Body of pancreas (tissue), 4 donors: ENCODE measurements around the gene MCAM. TPM values are rescaled to one million over a fixed set of nuclear protein-coding genes. Genes with fewer than 3 reads are reported as not detected.
A peak's percentile ranks its signal among the peaks of the same experiment; 100 is the strongest.

Source experiments
- ATAC-seq: fragments of 150-250 bp; one replicate; pipeline ENCODE4 v1.9.1; 2016
- DNase-seq, 4 donors: peaks; one replicate each; pipeline ENCODE4 v3.0.0-alpha.2; 2019
- H3K27ac ChIP-seq, 4 donors: fragments of 200-600 bp; sonication (generic); 1 replicate in 3 of 4; 2 replicates in 1 of 4; pipeline versions ENCODE4 v1.5.1 to v1.6.1; 2016 to 2019; ENCODE audit warnings: mild to moderate bottlenecking in 1 of 4, mixed read lengths in 1 of 4, moderate library complexity in 1 of 4
- H3K27me3 ChIP-seq, 2 donors: fragments of 200-600 bp; sonication (generic); one replicate each; pipeline ENCODE4 v1.6.0; 2016; ENCODE audit warnings: mild to moderate bottlenecking in 1 of 2
- H3K36me3 ChIP-seq, 2 donors: fragments of 200-600 bp; sonication (generic); replicated peaks in 1 of 2; 2 replicates each; pipeline ENCODE4 v1.5.1; 2016; ENCODE audit warnings: low read depth in 2 of 2; ENCODE audit not compliant: insufficient read depth in 1 of 2
- H3K4me1 ChIP-seq: fragments of 200-600 bp; sonication (generic); one replicate; pipeline ENCODE4 v1.6.0; 2016
- H3K4me3 ChIP-seq, 2 donors: fragments of 200-600 bp; sonication (generic); 1 replicate in 1 of 2; 2 replicates in 1 of 2; pipeline ENCODE4 v1.5.1; 2016 to 2019
- H3K9me3 ChIP-seq, 3 donors: fragments of 200-600 bp; sonication (generic); 1 replicate in 2 of 3; 2 replicates in 1 of 3; pipeline ENCODE4 v1.5.1; 2016
- POLR2A ChIP-seq, 3 donors: fragments of 450-650 bp; IDR thresholded peaks; one replicate each; pipeline ENCODE4 v1.6.1; 2016; ENCODE audit warnings: antibody characterized with exemption in 3 of 3, mild to moderate bottlenecking in 2 of 3
- WGBS, 2 donors: methylation state at CpG; one replicate each; pipeline ENCODE4 v1.1.5; 2017; 5-methylcytosine and 5-hydroxymethylcytosine counted together
- intact Hi-C: fragments of 100-400 bp; cut with DNase I; formaldehyde crosslinking; loops from one replicate; pipeline ENCODE4 v1.15.1; 2023
- total RNA-seq, 2 donors: library from RNA; depleted of rRNA; stranded (reverse); fragments of >200 nt; gene quantifications; one replicate each; pipeline ENCODE4 v1.1.0, GENCODE V29; 2016
- TF ChIP-seq, protein P1 (sequence below), 7 experiments: fragments of 450-650 bp in 4 of 7; fragments of 200-600 bp in 3 of 7; sonication (generic) in 3 of 7; IDR thresholded peaks; one replicate each; pipeline ENCODE4 v1.5.1; 2016 to 2019; ENCODE audit warnings: antibody characterized with exemption in 7 of 7

The MCAM gene
- total RNA-seq, 2 donors from 2014 or later: 75.0 to 205 TPM

DNA sequence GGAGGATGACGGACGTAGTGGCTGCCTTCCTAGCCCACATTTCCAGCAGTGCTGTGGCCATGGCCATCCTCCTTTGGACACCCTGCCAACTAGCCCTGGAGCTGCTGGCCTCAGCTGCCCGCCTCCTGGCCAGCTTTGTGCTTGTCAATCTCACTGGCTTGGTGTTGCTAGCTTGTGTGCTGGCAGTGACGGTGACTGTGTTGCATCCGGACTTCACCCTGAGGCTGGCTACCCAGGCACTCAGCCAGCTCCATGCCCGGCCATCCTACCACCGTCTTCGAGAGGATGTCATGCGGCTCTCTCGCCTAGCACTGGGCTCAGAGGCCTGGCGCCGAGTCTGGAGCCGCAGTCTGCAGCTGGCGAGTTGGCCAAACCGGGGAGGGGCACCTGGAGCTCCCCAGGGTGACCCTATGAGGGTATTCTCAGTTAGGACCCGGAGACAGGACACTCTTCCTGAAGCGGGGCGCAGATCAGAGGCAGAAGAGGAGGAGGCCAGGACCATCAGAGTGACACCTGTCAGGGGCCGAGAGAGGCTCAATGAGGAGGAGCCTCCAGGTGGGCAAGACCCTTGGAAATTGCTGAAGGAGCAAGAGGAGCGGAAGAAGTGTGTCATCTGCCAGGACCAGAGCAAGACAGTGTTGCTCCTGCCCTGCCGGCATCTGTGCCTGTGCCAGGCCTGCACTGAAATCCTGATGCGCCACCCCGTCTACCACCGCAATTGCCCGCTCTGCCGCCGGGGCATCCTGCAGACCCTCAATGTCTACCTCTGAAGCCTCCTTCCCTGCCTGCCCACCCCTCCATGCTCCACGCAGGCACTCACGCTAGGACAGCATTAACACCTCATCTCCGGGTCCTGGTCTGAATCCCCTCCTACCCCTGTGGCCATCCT is 19.0 kb upstream of the MCAM start:
- DNase-seq (no peak), ATAC-seq (no peak)
- H3K9me3 ChIP-seq: no peaks in the 10 kb centered on the region
- H3K36me3 ChIP-seq: no peaks in the 10 kb centered on the region
- H3K4me1 ChIP-seq: peaks cover 46% of the 10 kb centered on the region
- H3K27ac ChIP-seq: no peak overlapping the region
- no peaks in the 10 kb centered on the region for H3K27me3 ChIP-seq
- 83 to 85% methylated on average over 16 to 29 of the region's 30 CpGs for WGBS, 2 donors
- TF ChIP-seq, protein P1, sequence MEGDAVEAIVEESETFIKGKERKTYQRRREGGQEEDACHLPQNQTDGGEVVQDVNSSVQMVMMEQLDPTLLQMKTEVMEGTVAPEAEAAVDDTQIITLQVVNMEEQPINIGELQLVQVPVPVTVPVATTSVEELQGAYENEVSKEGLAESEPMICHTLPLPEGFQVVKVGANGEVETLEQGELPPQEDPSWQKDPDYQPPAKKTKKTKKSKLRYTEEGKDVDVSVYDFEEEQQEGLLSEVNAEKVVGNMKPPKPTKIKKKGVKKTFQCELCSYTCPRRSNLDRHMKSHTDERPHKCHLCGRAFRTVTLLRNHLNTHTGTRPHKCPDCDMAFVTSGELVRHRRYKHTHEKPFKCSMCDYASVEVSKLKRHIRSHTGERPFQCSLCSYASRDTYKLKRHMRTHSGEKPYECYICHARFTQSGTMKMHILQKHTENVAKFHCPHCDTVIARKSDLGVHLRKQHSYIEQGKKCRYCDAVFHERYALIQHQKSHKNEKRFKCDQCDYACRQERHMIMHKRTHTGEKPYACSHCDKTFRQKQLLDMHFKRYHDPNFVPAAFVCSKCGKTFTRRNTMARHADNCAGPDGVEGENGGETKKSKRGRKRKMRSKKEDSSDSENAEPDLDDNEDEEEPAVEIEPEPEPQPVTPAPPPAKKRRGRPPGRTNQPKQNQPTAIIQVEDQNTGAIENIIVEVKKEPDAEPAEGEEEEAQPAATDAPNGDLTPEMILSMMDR (IDR thresholded peaks at IDR 0.05): no peak
- TF ChIP-seq POLR2A (IDR thresholded peaks at IDR 0.05): no peak
- intact Hi-C loops: loop anchor here (5.0 kb wide), 1 partner anchor 41 kb away; no protein-coding TSS in a partner anchor
- H3K4me3 ChIP-seq: no peak overlapping the region

DNA sequence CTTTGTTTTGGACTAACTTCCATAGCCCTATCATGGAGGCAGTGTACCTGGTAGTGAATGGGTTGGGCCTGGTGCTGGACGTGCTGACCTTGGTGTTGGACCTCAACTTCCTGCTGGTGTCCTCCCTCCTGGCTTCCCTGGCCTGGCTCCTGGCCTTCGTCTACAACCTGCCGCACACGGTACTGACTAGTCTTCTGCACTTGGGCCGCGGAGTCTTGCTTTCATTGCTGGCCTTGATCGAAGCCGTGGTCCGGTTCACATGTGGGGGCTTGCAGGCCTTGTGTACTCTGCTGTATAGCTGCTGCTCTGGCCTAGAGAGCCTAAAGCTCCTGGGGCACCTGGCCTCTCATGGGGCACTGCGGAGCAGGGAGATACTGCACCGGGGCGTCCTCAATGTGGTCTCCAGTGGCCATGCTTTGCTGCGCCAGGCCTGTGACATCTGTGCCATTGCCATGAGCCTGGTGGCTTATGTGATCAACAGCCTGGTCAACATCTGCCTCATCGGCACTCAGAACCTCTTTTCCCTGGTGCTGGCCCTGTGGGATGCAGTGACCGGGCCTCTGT is 18.2 kb upstream of the MCAM start:
- Histone ChIP-seq H3K9me3 (no peaks in the 10 kb centered on the region), H3K4me3 (peak overlapping the region in 1 of 2 donors; percentile 97), H3K36me3 (no peaks in the 10 kb centered on the region), H3K4me1 (peaks cover 39% of the 10 kb centered on the region), H3K27ac (peak overlapping the region in 2 of 4 donors; percentile 75 to 85), H3K27me3 (no peaks in the 10 kb centered on the region)
- DNase-seq: no peak
- no peak for ATAC-seq
- TF ChIP-seq, protein P1 (IDR thresholded peaks at IDR 0.05): no peak
- no peak for TF ChIP-seq POLR2A (IDR thresholded peaks at IDR 0.05)
- WGBS, 2 donors: 45 to 46% methylated on average over 4 to 13 of the region's 15 CpGs
- intact Hi-C loops: loop anchor here (5.0 kb wide), 1 partner anchor 42 kb away; no protein-coding TSS in a partner anchor

DNA sequence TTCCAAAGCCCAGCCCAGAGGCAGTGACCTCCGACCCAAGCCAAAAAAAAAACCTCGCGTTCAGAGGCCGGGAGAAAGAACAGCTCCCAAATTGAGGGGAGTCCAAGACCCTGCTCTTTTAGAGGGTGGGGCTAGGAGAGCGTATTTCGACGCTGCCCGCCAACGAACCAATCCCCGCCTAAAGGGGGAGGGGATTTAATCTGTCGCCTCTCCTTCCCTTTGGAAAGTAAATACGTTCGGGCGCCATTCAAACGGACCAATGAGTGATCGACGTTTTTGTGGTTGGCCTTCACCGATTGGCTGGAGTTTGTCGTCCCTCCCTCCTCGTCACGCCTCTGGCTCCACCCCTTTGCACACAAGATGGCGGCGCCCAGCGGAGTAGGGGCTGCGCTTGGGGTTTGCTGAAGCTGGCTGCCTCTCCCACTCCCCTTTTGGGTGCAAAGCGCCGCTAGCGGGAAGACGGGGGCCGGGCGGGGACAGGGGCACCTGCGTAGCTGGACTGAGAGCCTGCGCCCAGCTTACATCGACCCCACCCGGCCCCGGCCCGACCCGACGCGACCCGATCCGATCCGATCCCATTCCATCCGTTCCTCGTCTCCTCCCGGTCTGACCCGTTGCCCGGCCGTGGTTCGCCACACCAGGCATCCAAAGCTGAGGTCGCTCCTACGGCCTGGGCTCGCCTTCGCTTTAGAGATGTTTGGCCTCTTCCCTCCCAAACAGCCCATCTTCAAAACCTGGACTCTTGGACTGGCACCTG is 17.4 kb upstream of the MCAM start, which contains the start of gene RNF26:
RNF26 (plus strand) TSS at position 354 of the 757 bp plus-strand sequence. CDS start 596 bp downstream, outside the sequence.
- no peaks in the 10 kb centered on the region for H3K9me3 ChIP-seq
- no peaks in the 10 kb centered on the region for H3K27me3 ChIP-seq
- peaks cover 31% of the 10 kb centered on the region for H3K4me1 ChIP-seq
- TF ChIP-seq POLR2A (IDR thresholded peaks at IDR 0.05): peak; percentile 25 to 81 (median 80)
- TF ChIP-seq, protein P1 (IDR thresholded peaks at IDR 0.05): peak in 1 of 7 experiments; percentile 2
- DNase-seq: peak; percentile 96 to 98 (median 96)
- no peaks in the 10 kb centered on the region for H3K36me3 ChIP-seq
- peak within 1 kb of the TSS; percentile 37 to 85 (median 75) for H3K27ac ChIP-seq
- peak; percentile 98 for ATAC-seq
- intact Hi-C loops: no loop called here
- peak within 1 kb of the TSS; percentile 65 to 97 for H3K4me3 ChIP-seq
- 0 to 1% methylated on average over 39 to 54 of the region's 54 CpGs for WGBS, 2 donors

- WGBS, 2 donors: 74 to 75% methylated on average over 4 of the region's 4 CpGs
- Histone ChIP-seq H3K36me3 (no peaks in the 10 kb centered on the region), H3K9me3 (no peaks in the 10 kb centered on the region), H3K4me3 (no peak overlapping the region), H3K27ac (no peak overlapping the region), H3K4me1 (peaks cover 17% of the 10 kb centered on the region), H3K27me3 (no peaks in the 10 kb centered on the region)
- no peak for DNase-seq
- TF ChIP-seq, protein P1 (IDR thresholded peaks at IDR 0.05): no peak
- no peak for TF ChIP-seq POLR2A (IDR thresholded peaks at IDR 0.05)
- no peak for ATAC-seq
- intact Hi-C loops: no loop called here
Observed at GRCh38 chr11:119332111-119332765, 15.3 kb upstream of the MCAM start.
